NCI-H2029 (cell line): ENCODE data around the gene ELOVL5.
"Not testable (repeated sequence)": the region's sequence is repeated elsewhere in the genome, so short reads cannot be mapped to it uniquely, and the experiment has no call there.

Source experiments
- DNase-seq: peaks from one replicate; lab custom pipeline; 2025; lab: John Stamatoyannopoulos, UW

ELOVL5 gene

GRCh38 chr6:53328375-53328774 lies 20.4 kb downstream of the ELOVL5 start:
- no peak for DNase-seq

DNA sequence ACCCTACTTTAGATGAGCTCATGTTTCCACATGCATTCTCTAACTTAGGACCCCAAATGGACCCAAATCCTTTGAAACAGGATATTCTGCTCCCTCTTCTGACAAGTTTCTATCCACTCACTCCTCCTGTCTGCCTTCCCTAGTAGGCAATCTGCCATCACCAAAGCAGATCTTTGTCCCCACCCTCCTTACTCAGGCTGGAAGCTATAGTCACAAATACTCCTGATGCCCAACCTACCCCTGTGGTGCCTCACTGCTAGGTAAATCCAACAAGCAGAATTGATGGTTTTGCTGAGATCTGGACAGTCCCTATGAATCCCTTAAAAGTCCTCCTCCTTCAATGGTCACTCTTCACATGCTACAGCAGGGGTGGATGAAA lies 21.7 kb downstream of the ELOVL5 start:
- DNase-seq, result no peak

- DNase-seq, result no peak
These were observed 22.3 kb downstream of the ELOVL5 start for GRCh38 chr6:53326372-53327016.

DNA sequence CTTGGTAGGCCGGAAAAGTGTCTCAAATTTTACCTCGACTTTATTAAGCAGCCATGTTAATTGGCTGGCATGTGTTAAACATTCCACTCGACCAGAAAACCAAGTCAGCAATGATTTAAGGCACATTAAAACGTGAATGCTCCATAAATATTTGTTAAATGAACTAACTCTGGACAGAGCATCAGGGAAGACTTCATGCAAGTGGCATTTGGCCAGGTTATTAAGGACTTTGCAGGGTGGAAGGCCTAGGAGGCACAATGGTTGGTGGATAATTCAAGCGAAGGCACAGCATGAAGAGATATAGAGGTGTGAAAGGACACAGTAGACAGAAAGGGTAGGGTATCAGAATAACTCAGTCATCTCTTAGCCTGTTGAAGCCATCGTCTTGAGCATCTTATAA lies 23.0 kb downstream of the ELOVL5 start:
- DNase-seq, result no peak

- DNase-seq, result peak; percentile 18
These were observed 26.3 kb downstream of the ELOVL5 start for GRCh38 chr6:53322188-53323029.

GRCh38 chr6:53321701-53322100 lies 27.0 kb downstream of the ELOVL5 start:
- DNase-seq, result no peak

- no peak for DNase-seq
These were observed 27.8 kb downstream of the ELOVL5 start for GRCh38 chr6:53320964-53321363.

DNA sequence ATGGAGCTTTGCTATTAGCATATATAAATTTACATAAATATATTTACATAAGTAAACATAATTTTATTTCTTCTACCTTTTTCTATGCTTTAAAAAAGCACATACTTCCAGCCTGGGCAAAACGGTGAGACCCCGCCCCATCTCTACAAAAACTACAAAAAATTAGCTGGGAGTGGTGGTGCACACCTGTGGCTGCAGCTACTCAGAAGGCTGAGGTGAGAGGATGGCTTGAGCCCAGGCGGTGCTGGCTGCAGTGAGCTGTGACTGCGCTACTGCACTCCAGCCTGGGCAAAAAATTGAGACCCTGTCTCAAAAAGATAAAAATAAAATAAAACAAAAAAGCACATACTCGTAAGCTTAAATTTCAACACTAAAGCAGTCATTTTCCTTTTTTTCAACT lies 30.3 kb downstream of the ELOVL5 start:
- no peak for DNase-seq

GRCh38 chr6:53317861-53318260 lies 30.9 kb downstream of the ELOVL5 start:
- no peak for DNase-seq

DNA sequence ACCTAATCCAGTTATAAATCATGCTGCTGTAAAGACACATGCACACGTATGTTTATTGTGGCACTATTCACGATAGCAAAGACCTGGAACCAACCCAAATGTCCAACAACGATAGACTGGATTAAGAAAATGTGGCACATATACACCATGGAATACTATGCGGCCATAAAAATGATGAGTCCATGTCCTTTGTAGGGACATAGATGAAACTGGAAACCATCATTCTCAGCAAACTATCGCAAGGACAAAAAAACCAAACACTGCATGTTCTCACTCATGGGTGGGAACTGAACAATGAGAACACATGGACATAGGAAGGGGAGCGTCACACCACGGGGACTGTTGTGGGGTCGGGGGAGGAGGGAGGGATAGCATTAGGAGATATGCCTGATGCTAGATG lies 31.5 kb downstream of the ELOVL5 start:
- not testable (repeated sequence) for DNase-seq

DNA sequence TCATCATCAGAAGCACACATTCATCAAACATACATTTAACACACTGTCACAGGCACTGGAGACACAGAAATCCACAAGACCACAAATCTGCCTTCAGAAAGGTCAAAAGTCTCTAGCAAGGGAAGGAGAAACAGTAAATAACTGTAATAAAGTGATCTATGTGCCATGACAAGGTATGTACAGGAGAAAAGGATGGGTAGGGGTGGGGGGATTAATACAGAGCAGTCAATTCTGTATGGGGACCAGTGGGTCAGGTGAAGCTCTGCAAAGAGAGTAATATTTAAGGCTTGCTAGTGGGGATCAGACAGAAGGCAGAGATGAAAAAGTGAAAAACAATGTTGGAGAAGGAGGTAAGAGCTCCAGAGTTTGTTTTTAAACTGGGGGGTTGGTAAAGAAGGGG lies 32.6 kb downstream of the ELOVL5 start:
- DNase-seq, result no peak

DNA sequence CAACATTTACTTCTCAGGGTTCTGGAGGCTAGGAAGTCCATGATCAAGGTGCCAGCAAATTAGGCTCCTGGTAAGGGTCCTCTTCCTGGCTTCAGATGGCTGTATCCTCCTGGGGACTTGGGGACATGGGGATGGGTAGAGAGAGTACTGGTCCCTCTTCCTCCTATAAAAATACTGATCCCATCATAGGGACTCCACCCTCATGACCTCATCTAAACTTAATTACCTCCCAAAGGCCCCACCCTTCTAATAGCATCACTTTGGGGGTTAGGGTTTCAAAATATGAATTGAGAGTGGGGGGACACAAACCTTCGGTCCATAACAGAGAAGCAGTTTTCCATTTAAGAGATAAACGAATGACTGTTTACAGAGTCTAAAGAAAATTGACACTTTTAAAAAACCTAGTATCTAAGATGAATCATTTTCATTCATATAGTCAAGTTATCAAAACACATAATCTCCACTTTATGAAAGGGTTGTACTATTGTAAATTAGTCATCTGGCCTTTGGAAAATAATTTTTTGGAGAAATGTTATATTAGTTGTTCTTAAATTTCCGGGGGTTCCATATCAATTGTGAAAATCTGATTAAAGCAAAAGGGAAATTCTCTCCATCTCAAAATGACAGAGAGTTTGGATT lies 33.5 kb downstream of the ELOVL5 start:
- no peak for DNase-seq

DNA sequence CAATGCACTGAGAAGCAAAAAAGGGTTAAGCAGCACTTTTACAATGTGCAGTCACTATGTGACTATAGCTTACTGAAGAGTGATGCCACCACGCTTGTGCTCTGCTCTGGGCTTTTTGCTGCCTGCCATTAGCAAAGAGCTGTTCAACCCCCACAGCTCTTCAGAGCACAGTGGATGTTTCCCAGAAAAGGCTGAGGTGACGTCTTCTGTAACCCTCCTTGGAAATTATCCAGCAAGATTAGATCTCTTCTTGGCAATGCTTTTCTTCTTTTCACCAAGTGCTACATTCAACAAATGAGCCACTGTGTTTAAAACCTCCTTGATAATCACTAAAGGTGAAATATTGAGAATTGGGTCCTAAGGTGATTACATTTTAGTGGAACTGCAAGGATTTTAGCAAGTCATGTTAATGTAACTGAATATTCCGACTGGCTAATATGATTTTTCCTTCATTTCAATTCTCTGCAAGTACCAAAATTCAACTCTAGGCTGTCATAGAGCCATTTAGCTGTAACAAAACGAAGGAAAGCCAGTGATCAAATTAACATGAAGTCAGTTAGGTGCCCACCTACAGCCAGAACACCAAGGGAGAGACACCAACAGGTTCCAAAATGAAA lies 34.9 kb downstream of the ELOVL5 start:
- DNase-seq, result no peak

GRCh38 chr6:53312355-53312754 lies 36.4 kb downstream of the ELOVL5 start:
- no peak for DNase-seq

DNA sequence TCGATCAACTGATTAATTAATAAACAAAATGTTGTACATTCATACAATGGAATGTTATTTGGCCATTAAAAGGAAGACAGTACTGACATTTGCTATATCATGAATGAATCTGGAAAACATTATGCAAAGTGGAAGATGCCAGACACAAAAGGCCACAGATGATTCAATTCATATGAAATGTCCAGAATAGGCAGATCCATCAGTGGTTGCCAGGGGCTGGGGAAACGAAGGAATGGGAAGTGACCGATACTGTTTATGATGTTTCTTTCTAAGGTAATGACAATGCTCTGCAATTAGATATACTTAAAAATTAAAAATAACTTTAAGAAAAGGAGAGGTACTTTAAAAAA lies 37.2 kb downstream of the ELOVL5 start:
- no peak for DNase-seq

- DNase-seq, result no peak
These were observed 37.8 kb downstream of the ELOVL5 start for GRCh38 chr6:53310771-53311585.

- DNase-seq, result no peak
These were observed 38.8 kb downstream of the ELOVL5 start for GRCh38 chr6:53309901-53310300.

DNA sequence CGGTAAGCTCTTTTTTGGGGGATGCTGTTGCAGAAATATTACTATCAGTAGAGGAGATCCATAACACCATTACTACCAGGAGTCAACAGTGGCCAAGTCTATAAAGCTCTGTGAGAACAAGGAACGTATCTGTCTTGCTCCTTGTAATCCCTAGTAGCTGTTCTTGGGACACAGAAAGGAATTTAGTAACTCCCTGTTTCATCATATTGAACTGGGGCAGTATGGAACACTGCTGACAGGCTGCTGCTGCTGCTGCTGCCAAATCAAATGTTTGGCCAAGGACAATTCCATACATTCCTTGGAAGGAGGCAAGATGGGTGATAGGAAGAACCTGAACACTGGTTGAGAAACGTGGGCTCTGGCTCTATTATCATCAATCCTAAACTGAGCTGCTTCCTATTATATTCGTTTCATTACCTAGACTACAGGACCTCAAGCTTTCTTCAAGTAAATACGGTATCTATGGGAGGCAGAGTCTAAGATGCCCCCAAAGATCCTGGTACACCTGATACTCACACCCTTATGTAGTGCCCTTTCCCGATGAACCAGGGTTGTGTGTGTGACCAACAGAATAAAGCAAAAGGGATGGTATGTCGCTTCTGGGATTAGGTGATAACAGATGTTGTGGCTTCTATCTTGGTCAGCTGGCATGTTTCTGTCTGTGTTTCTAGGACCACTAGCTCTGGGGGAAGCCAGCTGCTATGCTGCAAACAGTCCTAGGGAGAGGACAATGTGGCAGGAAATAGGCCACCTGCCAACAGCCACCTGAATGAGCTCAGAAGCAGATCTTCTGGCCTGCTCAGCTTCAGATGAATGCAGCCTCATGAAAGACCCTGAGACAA lies 39.5 kb downstream of the ELOVL5 start:
- DNase-seq, result peak; percentile 87

DNA sequence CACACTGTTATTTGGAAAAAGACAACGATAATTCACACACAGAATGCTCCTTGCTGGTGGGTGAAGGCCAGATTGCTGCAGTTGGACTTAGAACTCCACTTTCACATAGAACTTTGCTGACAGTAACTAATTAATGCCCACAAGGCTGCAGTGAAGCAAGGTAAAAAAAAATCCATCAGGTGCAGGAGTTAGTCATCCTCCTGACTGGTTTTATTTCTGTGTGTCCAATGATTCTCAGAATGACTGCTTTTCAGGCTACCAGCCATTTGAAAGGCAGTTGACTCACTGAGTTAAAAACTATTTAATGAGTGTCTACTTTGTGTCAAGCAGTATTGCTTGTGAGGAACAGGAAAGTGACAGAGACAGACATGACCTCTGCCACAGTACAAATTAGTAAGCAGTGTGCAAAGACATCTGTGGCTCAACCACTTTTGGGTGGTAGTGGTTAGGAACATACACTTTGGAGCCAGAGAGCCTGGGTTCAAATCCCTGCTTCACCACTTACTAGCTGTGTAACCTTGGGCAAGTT lies 41.9 kb downstream of the ELOVL5 start:
- DNase-seq, result no peak

DNA sequence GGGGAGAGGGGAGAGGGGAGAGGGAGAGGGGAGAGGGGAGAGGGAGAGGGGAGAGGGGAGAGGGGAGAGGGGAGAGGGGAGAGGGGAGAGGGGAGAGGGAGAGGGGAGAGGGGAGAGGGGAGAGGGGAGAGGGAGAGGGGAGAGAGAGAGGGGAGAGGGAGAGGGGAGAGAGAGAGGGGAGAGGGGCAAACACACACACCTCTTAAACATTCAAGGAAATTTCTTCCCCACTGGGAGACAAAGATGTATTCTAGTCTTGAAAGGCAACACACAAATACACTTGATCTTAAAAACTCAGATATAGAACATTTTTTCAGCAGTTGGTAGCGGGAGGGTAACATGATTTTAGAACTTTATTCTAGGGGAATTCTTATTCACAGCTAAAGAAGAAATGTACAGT lies 42.5 kb downstream of the ELOVL5 start:
- DNase-seq, result not testable (repeated sequence)

DNA sequence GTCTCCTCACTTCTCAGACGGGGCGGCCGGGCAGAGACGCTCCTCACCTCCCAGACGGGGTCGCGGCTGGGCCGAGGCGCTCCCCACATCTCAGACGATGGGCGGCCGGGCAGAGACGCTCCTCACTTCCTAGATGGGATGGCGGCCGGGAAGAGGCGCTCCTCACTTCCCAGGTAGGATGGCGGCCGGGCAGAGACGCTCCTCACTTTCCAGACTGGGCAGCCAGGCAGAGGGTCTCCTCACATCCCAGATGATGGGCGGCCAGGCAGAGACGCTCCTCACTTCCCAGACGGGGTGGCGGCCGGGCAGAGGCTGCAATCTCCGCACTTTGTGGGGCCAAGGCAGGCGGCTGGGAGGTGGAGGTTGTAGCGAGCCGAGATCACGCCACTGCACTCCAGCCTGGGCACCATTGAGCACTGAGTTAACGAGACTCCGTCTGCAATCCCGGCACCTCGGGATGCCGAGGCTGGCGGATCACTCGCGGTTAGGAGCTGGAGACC lies 43.2 kb downstream of the ELOVL5 start:
- not testable (repeated sequence) for DNase-seq
